Stimulated activated CD4-positive, alpha-beta T cell treated with anti-CD3 and anti-CD28 coated beads, Interleukin-1b, Interleukin-23, amount 100 ng/mL, for 48 hours (primary cell): ENCODE measurements around the gene TTLL9.
"Not testable (repeated sequence)": the region's sequence is repeated elsewhere in the genome, so short reads cannot be mapped to it uniquely, and the experiment has no call there.

ENCODE experiments used
- DNase-seq: peaks from one replicate; pipeline ENCODE4 v3.0.0-alpha.2; 2020

Gene TTLL9

GRCh38 chr20:31921480-31921879, 51.0 kb downstream of the TTLL9 start:
- DNase-seq: not testable (repeated sequence)

- DNase-seq: no peak
These were observed 51.7 kb downstream of the TTLL9 start for GRCh38 chr20:31922181-31922580.

- DNase-seq: no peak
These were observed 52.2 kb downstream of the TTLL9 start for GRCh38 chr20:31922588-31922987.

- no peak for DNase-seq
These were observed 53.2 kb downstream of the TTLL9 start for GRCh38 chr20:31923388-31924331.

GRCh38 chr20:31924561-31924960, 54.1 kb downstream of the TTLL9 start:
- no peak for DNase-seq

GRCh38 chr20:31925631-31926030, 55.2 kb downstream of the TTLL9 start:
- no peak for DNase-seq

GRCh38 chr20:31926493-31926892, 56.1 kb downstream of the TTLL9 start:
- no peak for DNase-seq

GRCh38 chr20:31927627-31928159, 57.3 kb downstream of the TTLL9 start:
- no peak for DNase-seq

- not testable (repeated sequence) for DNase-seq
These were observed 59.2 kb downstream of the TTLL9 start for GRCh38 chr20:31929631-31930030.

- DNase-seq: no peak
These were observed 60.3 kb downstream of the TTLL9 start for GRCh38 chr20:31930779-31931178.

GRCh38 chr20:31933698-31934097, 63.3 kb downstream of the TTLL9 start:
- no peak for DNase-seq

- DNase-seq: no peak
These were observed 64.1 kb downstream of the TTLL9 start for GRCh38 chr20:31934491-31934890.

- no peak for DNase-seq
These were observed 64.7 kb downstream of the TTLL9 start for GRCh38 chr20:31934968-31935764.

GRCh38 chr20:31936420-31936819, 66.0 kb downstream of the TTLL9 start:
- DNase-seq: no peak

GRCh38 chr20:31937820-31938219, 67.4 kb downstream of the TTLL9 start:
- DNase-seq: no peak

GRCh38 chr20:31939661-31940060, 69.2 kb downstream of the TTLL9 start:
- DNase-seq: no peak

- no peak for DNase-seq
These were observed 72.6 kb downstream of the TTLL9 start for GRCh38 chr20:31943052-31943471.

- DNase-seq: no peak
These were observed 74.9 kb downstream of the TTLL9 start for GRCh38 chr20:31945319-31945718.

GRCh38 chr20:31945785-31946184, 75.4 kb downstream of the TTLL9 start:
- DNase-seq: no peak

GRCh38 chr20:31948008-31948407, 77.6 kb downstream of the TTLL9 start:
- no peak for DNase-seq

- no peak for DNase-seq
These were observed 79.6 kb downstream of the TTLL9 start for GRCh38 chr20:31949877-31950646.

- DNase-seq: no peak
These were observed 80.7 kb downstream of the TTLL9 start for GRCh38 chr20:31951203-31951529.
